PC-9 (cell line): ENCODE data around the gene LCTL. TPM values are rescaled to one million over a fixed set of nuclear protein-coding genes. Genes with fewer than 3 reads are reported as not detected.

Source experiments
- BruUV-seq: library from RNA; stranded (reverse); fragments of 400-500 nt; replicated peaks from 2 replicates; lab custom pipeline; 2021; lab: Mats Ljungman, UMichigan
- CTCF ChIA-PET: fragments of 300-600 bp; sonication (Branson Sonifier 250); formaldehyde crosslinking; loops from one replicate; lab custom pipeline; 2022; ENCODE audit warnings: antibody characterized with exemption; lab: Charles Lee
- POLR2A ChIA-PET: fragments of 300-600 bp; sonication (Branson Sonifier 250); formaldehyde crosslinking; loops from one replicate; lab custom pipeline; 2022; ENCODE audit warnings: antibody characterized with exemption; ENCODE audit not compliant: unreplicated experiment; lab: Charles Lee
- DNase-seq, 2 experiments: peaks; one replicate each; pipeline versions ENCODE4 v3.0.0 to v3.0.0-alpha.2; 2015 to 2022; ENCODE audit warnings: mixed read lengths in 1 of 2
- H2AFZ ChIP-seq: fragments of 200-600 bp; sonication (generic); 2 replicates; pipeline ENCODE4 v1.8.1; 2017; ENCODE audit warnings: antibody characterized with exemption
- H3F3A ChIP-seq: fragments of 200-600 bp; sonication (generic); 2 replicates; pipeline ENCODE4 v1.8.1; 2017; ENCODE audit warnings: antibody characterized with exemption, mild to moderate bottlenecking, low read depth; ENCODE audit not compliant: insufficient read depth
- H3K27ac ChIP-seq: fragments of 200-600 bp; sonication (generic); 2 replicates; pipeline ENCODE4 v1.6.1; 2016; ENCODE audit warnings: mixed run types
- H3K27me3 ChIP-seq: fragments of 200-600 bp; sonication (generic); 2 replicates; pipeline ENCODE4 v1.6.1; 2016; ENCODE audit warnings: low read depth, mixed run types; ENCODE audit not compliant: insufficient read depth
- H3K36me3 ChIP-seq: fragments of 200-600 bp; sonication (generic); 2 replicates; pipeline ENCODE4 v1.6.1; 2016; ENCODE audit warnings: low read depth, mixed run types
- H3K4me1 ChIP-seq: fragments of 200-600 bp; sonication (generic); replicated peaks from 2 replicates; pipeline ENCODE4 v1.6.1; 2016; ENCODE audit warnings: mixed run types; ENCODE audit not compliant: insufficient read depth
- H3K4me2 ChIP-seq: fragments of 200-600 bp; sonication (generic); 2 replicates; pipeline ENCODE4 v1.6.1; 2017; ENCODE audit warnings: mixed run types
- H3K4me3 ChIP-seq: fragments of 200-600 bp; sonication (generic); 2 replicates; pipeline ENCODE4 v1.6.1; 2016; ENCODE audit warnings: mixed run types
- H3K79me2 ChIP-seq: fragments of 200-600 bp; sonication (generic); 2 replicates; pipeline ENCODE4 v1.6.1; 2017; ENCODE audit warnings: low read depth, mixed run types
- H3K9me2 ChIP-seq: fragments of 200-600 bp; sonication (generic); 2 replicates; pipeline ENCODE4 v1.8.1; 2017; ENCODE audit warnings: mild to moderate bottlenecking; ENCODE audit not compliant: insufficient read depth
- H3K9me3 ChIP-seq: fragments of 200-600 bp; sonication (generic); 2 replicates; pipeline ENCODE4 v1.8.1; 2016; ENCODE audit warnings: low read depth; ENCODE audit not compliant: insufficient read depth
- H4K20me1 ChIP-seq: fragments of 200-600 bp; sonication (generic); 2 replicates; pipeline ENCODE4 v1.8.1; 2017; ENCODE audit not compliant: insufficient read depth
- CTCF ChIP-seq: fragments of 200-600 bp; sonication (generic); conservative IDR thresholded peaks from 2 replicates; pipeline ENCODE4 v1.6.1; 2017; ENCODE audit warnings: mixed run types, antibody characterized with exemption, mild to moderate bottlenecking, moderate library complexity
- EZH2 ChIP-seq: fragments of 200-600 bp; sonication (generic); IDR thresholded peaks from 2 replicates; pipeline ENCODE4 v1.8.0; 2017; ENCODE audit warnings: antibody characterized with exemption, low read depth
- intact Hi-C: fragments of 100-400 bp; cut with micrococcal nuclease; formaldehyde crosslinking; loops from one replicate; pipeline ENCODE4 v1.10.0; 2022; ENCODE audit not compliant: unreplicated experiment
- total RNA-seq: library from RNA; stranded (reverse); gene quantifications from 2 replicates; pipeline ENCODE4 v1.2.3, GENCODE V29; 2021

Gene LCTL
- total RNA-seq, 1 experiment from 2014 or later = not detected

- intact Hi-C loops = no loop called here
- no peaks in the 10 kb centered on the region for H3K27me3 ChIP-seq
- H3K4me1 ChIP-seq = no peaks in the 10 kb centered on the region
- H3K79me2 ChIP-seq = no peaks in the 10 kb centered on the region
- ChIA-PET POLR2A (no interaction called here), CTCF (interaction anchor here (0.5 kb wide), 1 partner anchor 10 kb away, joined by 9 read pairs; no protein-coding TSS in a partner anchor)
- TF ChIP-seq EZH2 = no peak
- no peak for TF ChIP-seq CTCF
- H3K4me2 ChIP-seq = no peak overlapping the region
- H3K9me2 ChIP-seq = no peaks in the 10 kb centered on the region
- no peak overlapping the region for H3K27ac ChIP-seq
- H3K9me3 ChIP-seq = no peaks in the 10 kb centered on the region
- H3K4me3 ChIP-seq = no peak overlapping the region
- H3F3A ChIP-seq = no peaks in the 10 kb centered on the region
- no peaks in the 10 kb centered on the region for H4K20me1 ChIP-seq
- no peak overlapping the region for H2AFZ ChIP-seq
- no peaks in the 10 kb centered on the region for H3K36me3 ChIP-seq
- DNase-seq = no peak
- no TSS peak for BruUV-seq
These were observed 4.8 kb downstream of the LCTL start for GRCh38 chr15:66560856-66561525.

- H2AFZ ChIP-seq = no peak overlapping the region
- no peak overlapping the region for H3K27ac ChIP-seq
- ChIA-PET CTCF (interaction anchor here (0.6 kb wide), 1 partner anchor 1972 kb away, joined by 10 read pairs; no protein-coding TSS in a partner anchor), POLR2A (no interaction called here)
- no peak for TF ChIP-seq EZH2
- TF ChIP-seq CTCF = no peak
- H3K4me2 ChIP-seq = no peak overlapping the region
- no TSS peak for BruUV-seq
- DNase-seq = no peak
- H3F3A ChIP-seq = no peaks in the 10 kb centered on the region
- H3K36me3 ChIP-seq = no peaks in the 10 kb centered on the region
- H3K9me3 ChIP-seq = no peaks in the 10 kb centered on the region
- H4K20me1 ChIP-seq = no peaks in the 10 kb centered on the region
- no peaks in the 10 kb centered on the region for H3K79me2 ChIP-seq
- H3K9me2 ChIP-seq = no peaks in the 10 kb centered on the region
- no peaks in the 10 kb centered on the region for H3K4me1 ChIP-seq
- intact Hi-C loops = no loop called here
- no peaks in the 10 kb centered on the region for H3K27me3 ChIP-seq
- H3K4me3 ChIP-seq = no peak overlapping the region
These were observed 7.5 kb downstream of the LCTL start for GRCh38 chr15:66558271-66558670.

- DNase-seq = no peak
- Histone ChIP-seq H3K36me3 (no peaks in the 10 kb centered on the region), H3K9me3 (no peaks in the 10 kb centered on the region), H3K4me1 (peaks cover 6% of the 10 kb centered on the region; the same call in 1 of the 2 replicates), H3K27ac (no peak overlapping the region), H3K4me3 (no peak overlapping the region), H3K9me2 (no peaks in the 10 kb centered on the region), H3K79me2 (no peaks in the 10 kb centered on the region), H2AFZ (no peak overlapping the region), H3F3A (peaks cover 14% of the 10 kb centered on the region; the same call in 1 of the 2 replicates), H4K20me1 (no peaks in the 10 kb centered on the region), H3K27me3 (no peaks in the 10 kb centered on the region), H3K4me2 (no peak overlapping the region)
- no peak for TF ChIP-seq EZH2
- POLR2A ChIA-PET = no interaction called here
- intact Hi-C loops = no loop called here
- CTCF ChIA-PET = no interaction called here
- BruUV-seq = no TSS peak
These were observed 10.1 kb downstream of the LCTL start for GRCh38 chr15:66555685-66556084.
